ENCODE results near the gene RNF26.

GRCh38 chr11:119363081-119363850 is 28.9 kb downstream of the RNF26 start:
- TF ChIP-seq CTCF (IDR thresholded peaks at IDR 0.05): no peak
- no peak for TF ChIP-seq POLR2AphosphoS5 (IDR thresholded peaks at IDR 0.05; ENCODE audit: low read depth, low read length)
- TF ChIP-seq REST (IDR thresholded peaks at IDR 0.05; ENCODE audit: insufficient read depth in 1 of 2, low read depth in 2 of 2, low read length in 1 of 2): no peak

Data from Panc1 (cell line).